ENCODE data around the gene RALGAPA2.

RALGAPA2 gene

GRCh38 chr20:20568604-20569205 lies 143.7 kb downstream of the RALGAPA2 start:
- peak; percentile 82 for TF ChIP-seq CTCF (IDR thresholded peaks at IDR 0.05)

DNA sequence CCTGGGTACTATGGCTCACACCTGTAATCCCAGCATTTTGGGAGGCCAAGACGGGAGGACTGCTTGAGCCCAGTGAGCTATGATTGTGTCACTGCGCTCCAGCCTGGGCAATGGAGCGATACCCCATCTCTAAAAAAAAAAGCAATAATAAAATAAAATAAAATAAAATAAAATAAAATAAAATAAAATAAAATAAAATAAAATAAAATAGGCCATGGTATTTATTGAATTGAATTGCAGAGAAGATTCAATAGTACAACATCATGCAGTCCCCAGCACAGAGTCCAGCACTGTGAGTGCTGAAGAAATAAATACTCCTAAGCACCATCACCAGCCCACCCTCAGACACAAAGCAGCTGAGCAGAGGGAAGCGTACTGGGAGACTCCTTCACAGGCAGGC lies 144.7 kb downstream of the RALGAPA2 start:
- TF ChIP-seq CTCF (IDR thresholded peaks at IDR 0.05), result no peak

GRCh38 chr20:20566516-20566915 lies 145.9 kb downstream of the RALGAPA2 start:
- no peak for TF ChIP-seq CTCF (IDR thresholded peaks at IDR 0.05)

DNA sequence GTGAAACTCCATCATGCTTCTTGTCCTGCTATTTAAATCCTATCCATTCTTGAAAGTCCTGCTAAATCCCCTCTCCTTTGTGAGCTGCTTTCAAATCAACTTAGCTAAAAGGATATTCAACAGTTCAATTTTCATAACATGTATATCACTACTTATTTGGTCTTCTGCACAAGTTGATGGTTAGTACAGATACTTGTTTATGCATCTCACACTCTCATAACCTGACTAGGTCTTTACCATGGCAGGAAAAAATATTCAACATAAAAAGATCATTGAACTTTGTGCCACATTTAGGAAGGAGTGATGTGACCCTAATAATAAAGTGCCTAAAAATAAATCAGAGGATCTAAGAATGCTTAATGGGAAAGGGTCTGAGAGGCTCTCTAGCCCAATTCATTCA lies 148.2 kb downstream of the RALGAPA2 start:
- TF ChIP-seq CTCF (IDR thresholded peaks at IDR 0.05), result no peak

- no peak for TF ChIP-seq CTCF (IDR thresholded peaks at IDR 0.05)
Observed at GRCh38 chr20:20562507-20562906, 149.9 kb downstream of the RALGAPA2 start.

- no peak for TF ChIP-seq CTCF (IDR thresholded peaks at IDR 0.05)
Observed at GRCh38 chr20:20561841-20562240, 150.6 kb downstream of the RALGAPA2 start.

- TF ChIP-seq CTCF (IDR thresholded peaks at IDR 0.05), result no peak
Observed at GRCh38 chr20:20561172-20561571, 151.3 kb downstream of the RALGAPA2 start.

GRCh38 chr20:20557406-20557805 lies 155.0 kb downstream of the RALGAPA2 start:
- no peak for TF ChIP-seq CTCF (IDR thresholded peaks at IDR 0.05)

Data from LNCAP (cell line).